GM21381 (cell line): Measurements from ENCODE around the gene MFF.

Experiments used
- ATAC-seq: cut with Tn5 transposase; IDR thresholded peaks from one replicate; pipeline ENCODE4 v1.9.1; 2021; ENCODE audit warnings: mild to moderate bottlenecking, moderate library complexity; ENCODE audit not compliant: unreplicated experiment

Gene MFF

DNA sequence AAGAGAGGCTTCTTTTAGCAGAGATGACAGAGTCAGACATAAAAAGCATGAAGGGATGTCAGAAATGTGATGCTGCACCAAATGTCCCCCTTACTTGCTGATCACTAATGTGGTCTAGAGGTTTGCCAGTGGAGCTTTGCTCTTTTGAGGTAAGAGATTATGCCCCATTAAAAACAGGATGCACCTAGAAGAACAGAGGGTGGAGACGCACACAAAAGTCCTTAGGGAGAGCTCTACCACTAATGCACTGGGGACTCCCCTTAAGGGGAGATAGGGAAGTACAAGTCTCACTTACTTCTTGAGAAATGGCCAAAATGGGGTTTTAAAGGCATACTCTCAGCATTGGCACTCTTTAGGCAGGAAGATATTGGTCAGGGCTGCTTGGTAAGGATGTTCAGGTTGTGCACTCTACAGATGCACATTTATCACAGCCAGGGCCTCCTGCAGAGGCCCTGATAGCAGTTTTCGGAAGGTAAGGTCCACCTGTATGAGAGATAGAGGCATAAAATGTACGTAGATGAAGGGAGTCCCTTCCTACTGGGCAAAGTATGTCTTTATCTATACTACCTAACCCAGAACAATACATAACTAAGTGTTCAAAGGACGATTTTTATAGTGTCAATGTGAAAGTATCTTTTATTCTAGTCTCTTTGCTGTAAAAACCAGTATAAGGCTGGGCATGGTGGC, 79.7 kb downstream of the MFF start:
- ATAC-seq, result no peak

GRCh38 chr2:227406177-227407031, 81.4 kb downstream of the MFF start:
- peak; percentile 48 for ATAC-seq
